Gastrocnemius medialis (tissue), 4 donors: ENCODE measurements around the gene CYTH1.

Source experiments
- POLR2A ChIP-seq, 2 donors: fragments of 450-650 bp; IDR thresholded peaks; one replicate each; pipeline ENCODE4 v1.6.1; 2017; ENCODE audit warnings: antibody characterized with exemption in 2 of 2, mild to moderate bottlenecking in 2 of 2, moderate library complexity in 2 of 2
- TF ChIP-seq, protein P1 (sequence below), 5 experiments: fragments of 450-650 bp in 3 of 5; fragments of 200-600 bp in 2 of 5; sonication (generic) in 2 of 5; IDR thresholded peaks in 4 of 5; conservative IDR thresholded peaks in 1 of 5; 1 replicate in 4 of 5; 2 replicates in 1 of 5; pipeline ENCODE4 v1.5.1; 2016 to 2019; ENCODE audit warnings: antibody characterized with exemption in 5 of 5, mild to moderate bottlenecking in 3 of 5, moderate library complexity in 3 of 5

DNA sequence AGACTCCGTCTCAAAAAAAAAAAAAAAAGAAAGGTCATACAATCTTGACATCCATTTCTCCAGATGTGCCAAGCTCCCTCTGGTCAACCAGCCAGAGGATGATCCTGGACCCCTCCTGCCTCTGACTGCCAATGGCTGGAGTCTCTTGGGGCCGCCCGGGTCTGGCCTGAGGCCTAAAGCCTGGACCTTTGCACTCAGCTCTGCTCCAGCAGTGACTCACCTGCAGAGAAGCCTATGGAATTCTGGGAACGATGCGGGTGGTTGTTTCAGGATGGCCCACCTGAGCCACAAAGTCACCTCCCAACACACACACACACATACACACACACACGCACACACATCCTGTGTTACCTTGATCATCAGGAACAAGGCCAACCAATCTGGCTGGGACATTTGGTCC, 140.8 kb downstream of the CYTH1 start:
- TF ChIP-seq, protein P1, sequence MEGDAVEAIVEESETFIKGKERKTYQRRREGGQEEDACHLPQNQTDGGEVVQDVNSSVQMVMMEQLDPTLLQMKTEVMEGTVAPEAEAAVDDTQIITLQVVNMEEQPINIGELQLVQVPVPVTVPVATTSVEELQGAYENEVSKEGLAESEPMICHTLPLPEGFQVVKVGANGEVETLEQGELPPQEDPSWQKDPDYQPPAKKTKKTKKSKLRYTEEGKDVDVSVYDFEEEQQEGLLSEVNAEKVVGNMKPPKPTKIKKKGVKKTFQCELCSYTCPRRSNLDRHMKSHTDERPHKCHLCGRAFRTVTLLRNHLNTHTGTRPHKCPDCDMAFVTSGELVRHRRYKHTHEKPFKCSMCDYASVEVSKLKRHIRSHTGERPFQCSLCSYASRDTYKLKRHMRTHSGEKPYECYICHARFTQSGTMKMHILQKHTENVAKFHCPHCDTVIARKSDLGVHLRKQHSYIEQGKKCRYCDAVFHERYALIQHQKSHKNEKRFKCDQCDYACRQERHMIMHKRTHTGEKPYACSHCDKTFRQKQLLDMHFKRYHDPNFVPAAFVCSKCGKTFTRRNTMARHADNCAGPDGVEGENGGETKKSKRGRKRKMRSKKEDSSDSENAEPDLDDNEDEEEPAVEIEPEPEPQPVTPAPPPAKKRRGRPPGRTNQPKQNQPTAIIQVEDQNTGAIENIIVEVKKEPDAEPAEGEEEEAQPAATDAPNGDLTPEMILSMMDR (IDR thresholded peaks at IDR 0.05 in 4 of 5, conservative IDR thresholded peaks at IDR 0.05 in 1 of 5): no peak
- TF ChIP-seq POLR2A (IDR thresholded peaks at IDR 0.05): no peak
